Stimulated activated CD8-positive, alpha-beta memory T cell treated with anti-CD3 and anti-CD28 coated beads, Interleukin-15, amount 100 ng/mL, for 24 hours (primary cell): ENCODE data around the gene CROCC2.

ENCODE experiments used
- DNase-seq: peaks from one replicate; pipeline ENCODE4 v3.0.0-alpha.2; 2020; ENCODE audit warnings: low read depth

Gene CROCC2

GRCh38 chr2:240891492-240892340 lies 14.4 kb upstream of the CROCC2 start:
- no peak for DNase-seq

GRCh38 chr2:240892356-240892755 lies 13.8 kb upstream of the CROCC2 start:
- no peak for DNase-seq

- DNase-seq: no peak
Observed at GRCh38 chr2:240892925-240893324, 13.2 kb upstream of the CROCC2 start.

- peak; percentile 42 for DNase-seq
Observed at GRCh38 chr2:240893363-240893844, 12.7 kb upstream of the CROCC2 start.

GRCh38 chr2:240894006-240894405 lies 12.1 kb upstream of the CROCC2 start:
- no peak for DNase-seq

GRCh38 chr2:240894836-240895558 lies 11.1 kb upstream of the CROCC2 start:
- no peak for DNase-seq

GRCh38 chr2:240895656-240896388 lies 10.3 kb upstream of the CROCC2 start, which contains the start of gene MAB21L4:
TSS of gene MAB21L4 (minus strand) at chr2:240896156. CDS start at chr2:240895997, 159 bp downstream.
- no peak for DNase-seq

- no peak for DNase-seq
Observed at GRCh38 chr2:240896394-240896793, 9.7 kb upstream of the CROCC2 start.

GRCh38 chr2:240896871-240897692 lies 9.1 kb upstream of the CROCC2 start:
- DNase-seq: no peak

GRCh38 chr2:240898108-240898730 lies 7.9 kb upstream of the CROCC2 start:
- DNase-seq: no peak

GRCh38 chr2:240898731-240899467 lies 7.2 kb upstream of the CROCC2 start:
- DNase-seq: no peak

- DNase-seq: no peak
Observed at GRCh38 chr2:240899468-240899865, 6.7 kb upstream of the CROCC2 start.

GRCh38 chr2:240900141-240900860 lies 5.8 kb upstream of the CROCC2 start:
- DNase-seq: no peak

- no peak for DNase-seq
Observed at GRCh38 chr2:240901986-240902614, 4.0 kb upstream of the CROCC2 start.

GRCh38 chr2:240902615-240903041 lies 3.5 kb upstream of the CROCC2 start:
- no peak for DNase-seq

GRCh38 chr2:240903191-240904060 lies 2.7 kb upstream of the CROCC2 start:
- no peak for DNase-seq

- no peak for DNase-seq
Observed at GRCh38 chr2:240904216-240905175, 1.6 kb upstream of the CROCC2 start.
